GM12873 (cell line): Measurements from ENCODE around the gene WDR45B.

ENCODE experiments used
- CTCF ChIP-seq: IDR thresholded peaks from 2 replicates; pipeline ENCODE4 v1.5.1; 2012; ENCODE audit warnings: low read depth, mild to moderate bottlenecking, moderate library complexity, low read length, control low read depth; ENCODE audit not compliant: insufficient read depth; ENCODE audit errors: missing control alignments

The WDR45B gene

GRCh38 chr17:82590216-82590615 is 58.0 kb downstream of the WDR45B start:
- no peak for TF ChIP-seq CTCF

GRCh38 chr17:82589851-82590180 is 58.4 kb downstream of the WDR45B start:
- TF ChIP-seq CTCF, result no peak

DNA sequence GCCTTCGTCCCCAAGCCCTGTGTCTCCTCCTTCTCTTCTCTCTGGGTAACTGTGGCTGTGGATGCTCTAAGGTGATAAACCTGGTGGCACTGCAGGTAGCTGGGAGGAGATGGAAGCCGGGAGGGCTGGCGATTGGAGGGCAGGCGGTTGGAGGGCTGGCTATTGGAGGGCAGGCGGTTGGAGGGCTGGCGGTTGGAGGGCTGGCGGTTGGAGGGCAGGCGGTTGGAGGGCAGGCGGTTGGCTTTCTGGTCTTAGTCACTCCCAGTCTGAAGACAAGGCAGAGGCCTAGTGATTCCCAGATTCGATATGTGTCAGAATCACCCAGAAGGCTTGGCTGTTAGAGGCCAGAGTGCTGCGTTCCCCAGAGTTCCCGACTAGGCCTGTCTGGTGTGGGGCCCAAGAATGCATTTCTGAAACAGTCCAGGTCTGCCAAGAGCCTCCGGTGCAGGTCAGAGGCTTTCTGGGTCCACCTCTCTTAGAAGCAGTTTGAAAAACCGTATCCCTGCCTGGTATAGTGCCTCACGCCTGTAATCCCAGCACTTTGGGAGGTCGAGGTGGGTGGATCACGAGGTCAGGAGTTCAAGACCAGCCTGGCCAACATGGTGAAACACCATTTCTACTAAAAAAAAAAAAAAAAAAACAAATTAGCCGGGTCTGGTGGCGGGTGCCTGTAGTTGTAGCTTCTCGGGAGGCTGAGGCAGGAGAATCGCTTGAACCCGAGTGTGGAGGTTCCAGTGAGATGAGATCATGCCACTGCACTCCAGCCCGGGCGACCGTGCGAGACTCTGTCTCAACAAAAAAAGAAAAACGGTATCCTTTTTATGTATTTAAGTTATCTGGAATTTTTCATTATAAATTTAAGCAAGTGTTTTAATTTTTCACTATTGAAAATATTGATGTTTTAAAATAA is 59.7 kb downstream of the WDR45B start:
- TF ChIP-seq CTCF, result no peak

- no peak for TF ChIP-seq CTCF
Measured at GRCh38 chr17:82587234-82588086, 60.8 kb downstream of the WDR45B start.

GRCh38 chr17:82586576-82587233 is 61.5 kb downstream of the WDR45B start:
- TF ChIP-seq CTCF, result no peak

- TF ChIP-seq CTCF, result no peak
Measured at GRCh38 chr17:82583720-82584234, 64.5 kb downstream of the WDR45B start.
